ENCODE results near the gene HS3ST5. TPM values are rescaled to one million over a fixed set of nuclear protein-coding genes. Genes with fewer than 3 reads are reported as not detected.

HS3ST5 gene
- total RNA-seq, 1 donor from 2014 or later = not detected

GRCh38 chr6:114133816-114134215, 209.0 kb downstream of the HS3ST5 start:
- H3K36me3 ChIP-seq (ENCODE audit: control insufficient read depth, insufficient read depth, low read length) = no peaks in the 10 kb centered on the region
- TF ChIP-seq CTCF (IDR thresholded peaks at IDR 0.05; ENCODE audit: insufficient read depth, low read length, severe bottlenecking) = no peak
- FAIRE-seq (no peak), DNase-seq (ENCODE audit: low read depth) (no peak)
- H3K4me3 ChIP-seq (ENCODE audit: low read depth, low read length) = no peak overlapping the region
- no peaks in the 10 kb centered on the region for H3K27me3 ChIP-seq (ENCODE audit: control insufficient read depth, insufficient read depth, low read length)

GRCh38 chr6:114131945-114132344, 210.9 kb downstream of the HS3ST5 start:
- no peak for TF ChIP-seq CTCF (IDR thresholded peaks at IDR 0.05; ENCODE audit: insufficient read depth, low read length, severe bottlenecking)
- FAIRE-seq = no peak

GRCh38 chr6:114125576-114125975, 217.2 kb downstream of the HS3ST5 start:
- DNase-seq (ENCODE audit: low read depth) (no peak), FAIRE-seq (no peak)
- H3K36me3 ChIP-seq (ENCODE audit: control insufficient read depth, insufficient read depth, low read length) = no peaks in the 10 kb centered on the region
- TF ChIP-seq CTCF (IDR thresholded peaks at IDR 0.05; ENCODE audit: insufficient read depth, low read length, severe bottlenecking) = no peak
- H3K27me3 ChIP-seq (ENCODE audit: control insufficient read depth, insufficient read depth, low read length) = no peaks in the 10 kb centered on the region
- no peak overlapping the region for H3K4me3 ChIP-seq (ENCODE audit: low read depth, low read length)

More at GRCh38 chr6:114131945-114132344, 210.9 kb downstream of the HS3ST5 start:
- no peak for DNase-seq (ENCODE audit: low read depth)
- H3K36me3 ChIP-seq (ENCODE audit: control insufficient read depth, insufficient read depth, low read length) = no peaks in the 10 kb centered on the region
- no peaks in the 10 kb centered on the region for H3K27me3 ChIP-seq (ENCODE audit: control insufficient read depth, insufficient read depth, low read length)
- no peak overlapping the region for H3K4me3 ChIP-seq (ENCODE audit: low read depth, low read length)

GRCh38 chr6:114121913-114122662, 220.7 kb downstream of the HS3ST5 start:
- Histone ChIP-seq H3K36me3 (ENCODE audit: control insufficient read depth, insufficient read depth, low read length) (no peaks in the 10 kb centered on the region), H3K4me3 (ENCODE audit: low read depth, low read length) (no peak overlapping the region), H3K27me3 (ENCODE audit: control insufficient read depth, insufficient read depth, low read length) (no peaks in the 10 kb centered on the region)
- FAIRE-seq (no peak), DNase-seq (ENCODE audit: low read depth) (no peak)
- no peak for TF ChIP-seq CTCF (IDR thresholded peaks at IDR 0.05; ENCODE audit: insufficient read depth, low read length, severe bottlenecking)

GRCh38 chr6:114119056-114119455, 223.8 kb downstream of the HS3ST5 start:
- Histone ChIP-seq H3K27me3 (ENCODE audit: control insufficient read depth, insufficient read depth, low read length) (no peaks in the 10 kb centered on the region), H3K36me3 (ENCODE audit: control insufficient read depth, insufficient read depth, low read length) (no peaks in the 10 kb centered on the region), H3K4me3 (ENCODE audit: low read depth, low read length) (no peak overlapping the region)
- no peak for TF ChIP-seq CTCF (IDR thresholded peaks at IDR 0.05; ENCODE audit: insufficient read depth, low read length, severe bottlenecking)
- FAIRE-seq (no peak), DNase-seq (ENCODE audit: low read depth) (no peak)

- no peak for TF ChIP-seq CTCF (IDR thresholded peaks at IDR 0.05; ENCODE audit: insufficient read depth, low read length, severe bottlenecking)
- H3K4me3 ChIP-seq (ENCODE audit: low read depth, low read length) = no peak overlapping the region
- H3K27me3 ChIP-seq (ENCODE audit: control insufficient read depth, insufficient read depth, low read length) = no peaks in the 10 kb centered on the region
- DNase-seq (ENCODE audit: low read depth) (no peak), FAIRE-seq (no peak)
- H3K36me3 ChIP-seq (ENCODE audit: control insufficient read depth, insufficient read depth, low read length) = no peaks in the 10 kb centered on the region
Observed at GRCh38 chr6:114115652-114116051, 227.2 kb downstream of the HS3ST5 start.
